K562 (cell line): ENCODE results near the gene APLP1. TPM values are rescaled to one million over a fixed set of nuclear protein-coding genes. Genes with fewer than 3 reads are reported as not detected.

Experiments used
- ATF1 ChIP-seq, 2 experiments: fragments of 450-650 bp in 1 of 2; IDR thresholded peaks; 2 replicates each; pipeline ENCODE4 v1.6.1; 2016; ENCODE audit warnings: missing compliant biosample characterization in 1 of 2, missing genetic modification characterization in 1 of 2
- CSDE1 ChIP-seq, 2 experiments: fragments of 450-650 bp; IDR thresholded peaks; 2 replicates each; pipeline ENCODE4 v1.6.1; 2016; ENCODE audit warnings: mild to moderate bottlenecking in 1 of 2
- NFXL1 ChIP-seq: fragments of 450-650 bp; formaldehyde crosslinking; IDR thresholded peaks from 2 replicates; pipeline ENCODE4 v1.4.0; 2021; ENCODE audit warnings: mild to moderate bottlenecking
- RBBP5 ChIP-seq: fragments of 200-600 bp; sonication (generic); IDR thresholded peaks from 2 replicates; pipeline ENCODE4 v1.6.1; 2012; ENCODE audit warnings: borderline replicate concordance, mild to moderate bottlenecking, low read length, control low read depth, inconsistent platforms; ENCODE audit not compliant: insufficient read depth, poor library complexity, severe bottlenecking
- SRSF9 ChIP-seq: fragments of 200-400 bp; formaldehyde crosslinking; IDR thresholded peaks from 2 replicates; pipeline ENCODE4 v1.6.1; 2017; ENCODE audit warnings: low read depth, low read length, borderline replicate concordance
- SUPT5H ChIP-seq: fragments of 450-650 bp; IDR thresholded peaks from 2 replicates; pipeline ENCODE4 v1.6.1; 2016
- polyA plus RNA-seq, 8 experiments: library from polyadenylated mRNA; depleted of rRNA in 4 of 8; stranded (reverse) in 5 of 8; unstranded in 3 of 8; fragments of >200 nt; fragmentation: Nextera tagmentation in 2 of 8; fragmentation: Illumina TruSeq in 1 of 8; extraction: Ambion mirVana in 2 of 8; extraction: Trizol in 1 of 8; gene quantifications; 2 replicates each; pipeline versions ENCODE4 v1.2.1 to v1.2.3, GENCODE V29; 2011 to 2014; ENCODE audit warnings: inconsistent platforms in 1 of 8, missing spikeins in 1 of 8
- total RNA-seq, 7 experiments: library from RNA; depleted of rRNA in 6 of 7; stranded (reverse); fragments of >200 nt in 6 of 7; fragmentation: Illumina TruSeq in 2 of 7; extraction: Trizol in 2 of 7; gene quantifications; 2 replicates each; pipeline versions ENCODE4 v1.2.1 to v1.2.3, GENCODE V29; 2011 to 2021; ENCODE audit warnings: low replicate concordance in 1 of 7
- TF ChIP-seq, protein P1 (sequence below): IDR thresholded peaks from 3 replicates; pipeline ENCODE4 v1.6.1; 2011; ENCODE audit warnings: borderline replicate concordance, mild to moderate bottlenecking, moderate library complexity; ENCODE audit not compliant: insufficient read length; ENCODE audit errors: extremely low read depth
- TF ChIP-seq, protein P2 (sequence below): fragments of 200-400 bp; formaldehyde crosslinking; IDR thresholded peaks from 2 replicates; pipeline ENCODE4 v1.6.1; 2017; ENCODE audit warnings: mild to moderate bottlenecking, low read depth, low read length, moderate library complexity
- TF ChIP-seq, protein P3 (sequence below): fragments of 250-450 bp; sonication (Bioruptor Pico); IDR thresholded peaks from 2 replicates; pipeline ENCODE4 v1.5.0; 2021
- TF ChIP-seq, protein P4 (sequence below), 2 experiments: fragments of 450-650 bp in 1 of 2; sonication (generic) in 1 of 2; formaldehyde crosslinking in 1 of 2; IDR thresholded peaks in 1 of 2; conservative IDR thresholded peaks in 1 of 2; 2 replicates each; pipeline versions ENCODE4 v1.6.1 to v1.8.1; 2016 to 2023; ENCODE audit warnings: mild to moderate bottlenecking in 2 of 2, moderate library complexity in 2 of 2, inconsistent platforms in 1 of 2, missing genetic modification reagents in 1 of 2

The APLP1 gene
- total and polyA plus RNA-seq, 9 of the 15 experiments (the other 6 are each of a cell fraction or from before 2014, with no cell fraction given): 0.69 to 9.9 (median 4.7) TPM

DNA sequence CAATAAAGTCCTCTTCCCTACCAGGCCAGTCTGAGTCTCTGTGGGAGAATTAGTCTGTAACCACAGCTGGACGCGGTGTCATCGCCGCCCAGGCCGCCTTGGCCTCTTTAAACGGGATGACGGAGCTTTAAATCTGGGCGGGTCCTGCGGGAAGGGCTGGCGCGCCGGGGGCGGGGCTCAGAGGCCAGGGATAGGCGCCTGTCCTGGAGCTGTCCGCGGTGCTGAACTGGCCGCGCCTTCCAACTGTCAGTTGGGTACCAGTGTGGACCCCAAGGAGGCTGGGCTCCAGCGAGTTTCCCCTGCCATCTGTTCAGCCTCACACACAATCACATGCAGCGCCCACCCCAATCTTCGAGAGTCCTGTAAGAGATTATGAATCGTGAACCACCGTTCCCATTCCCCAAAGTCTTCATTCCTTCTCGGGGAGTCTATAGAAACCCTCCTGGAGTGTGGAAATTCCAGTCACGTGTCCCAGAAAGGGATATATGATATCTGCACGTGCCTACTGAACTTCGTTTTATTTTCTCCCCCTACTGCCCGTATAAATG, 11.5 kb downstream of the APLP1 start (continued):
- TF ChIP-seq, protein P1, sequence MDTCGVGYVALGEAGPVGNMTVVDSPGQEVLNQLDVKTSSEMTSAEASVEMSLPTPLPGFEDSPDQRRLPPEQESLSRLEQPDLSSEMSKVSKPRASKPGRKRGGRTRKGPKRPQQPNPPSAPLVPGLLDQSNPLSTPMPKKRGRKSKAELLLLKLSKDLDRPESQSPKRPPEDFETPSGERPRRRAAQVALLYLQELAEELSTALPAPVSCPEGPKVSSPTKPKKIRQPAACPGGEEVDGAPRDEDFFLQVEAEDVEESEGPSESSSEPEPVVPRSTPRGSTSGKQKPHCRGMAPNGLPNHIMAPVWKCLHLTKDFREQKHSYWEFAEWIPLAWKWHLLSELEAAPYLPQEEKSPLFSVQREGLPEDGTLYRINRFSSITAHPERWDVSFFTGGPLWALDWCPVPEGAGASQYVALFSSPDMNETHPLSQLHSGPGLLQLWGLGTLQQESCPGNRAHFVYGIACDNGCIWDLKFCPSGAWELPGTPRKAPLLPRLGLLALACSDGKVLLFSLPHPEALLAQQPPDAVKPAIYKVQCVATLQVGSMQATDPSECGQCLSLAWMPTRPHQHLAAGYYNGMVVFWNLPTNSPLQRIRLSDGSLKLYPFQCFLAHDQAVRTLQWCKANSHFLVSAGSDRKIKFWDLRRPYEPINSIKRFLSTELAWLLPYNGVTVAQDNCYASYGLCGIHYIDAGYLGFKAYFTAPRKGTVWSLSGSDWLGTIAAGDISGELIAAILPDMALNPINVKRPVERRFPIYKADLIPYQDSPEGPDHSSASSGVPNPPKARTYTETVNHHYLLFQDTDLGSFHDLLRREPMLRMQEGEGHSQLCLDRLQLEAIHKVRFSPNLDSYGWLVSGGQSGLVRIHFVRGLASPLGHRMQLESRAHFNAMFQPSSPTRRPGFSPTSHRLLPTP: no peak
- no peak for TF ChIP-seq RBBP5
- TF ChIP-seq, protein P2, sequence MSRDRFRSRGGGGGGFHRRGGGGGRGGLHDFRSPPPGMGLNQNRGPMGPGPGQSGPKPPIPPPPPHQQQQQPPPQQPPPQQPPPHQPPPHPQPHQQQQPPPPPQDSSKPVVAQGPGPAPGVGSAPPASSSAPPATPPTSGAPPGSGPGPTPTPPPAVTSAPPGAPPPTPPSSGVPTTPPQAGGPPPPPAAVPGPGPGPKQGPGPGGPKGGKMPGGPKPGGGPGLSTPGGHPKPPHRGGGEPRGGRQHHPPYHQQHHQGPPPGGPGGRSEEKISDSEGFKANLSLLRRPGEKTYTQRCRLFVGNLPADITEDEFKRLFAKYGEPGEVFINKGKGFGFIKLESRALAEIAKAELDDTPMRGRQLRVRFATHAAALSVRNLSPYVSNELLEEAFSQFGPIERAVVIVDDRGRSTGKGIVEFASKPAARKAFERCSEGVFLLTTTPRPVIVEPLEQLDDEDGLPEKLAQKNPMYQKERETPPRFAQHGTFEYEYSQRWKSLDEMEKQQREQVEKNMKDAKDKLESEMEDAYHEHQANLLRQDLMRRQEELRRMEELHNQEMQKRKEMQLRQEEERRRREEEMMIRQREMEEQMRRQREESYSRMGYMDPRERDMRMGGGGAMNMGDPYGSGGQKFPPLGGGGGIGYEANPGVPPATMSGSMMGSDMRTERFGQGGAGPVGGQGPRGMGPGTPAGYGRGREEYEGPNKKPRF: no peak
- TF ChIP-seq SUPT5H: no peak
- TF ChIP-seq NFXL1 (CRISPR knock-in tag): no peak
- no peak for TF ChIP-seq ATF1 (CRISPR knock-in tag; IDR thresholded peaks at IDR 0.05)
- TF ChIP-seq ATF1 (tag; IDR thresholded peaks at IDR 0.05): peak; percentile 67
- no peak for TF ChIP-seq CSDE1 (IDR thresholded peaks at IDR 0.05)
- TF ChIP-seq, protein P3, sequence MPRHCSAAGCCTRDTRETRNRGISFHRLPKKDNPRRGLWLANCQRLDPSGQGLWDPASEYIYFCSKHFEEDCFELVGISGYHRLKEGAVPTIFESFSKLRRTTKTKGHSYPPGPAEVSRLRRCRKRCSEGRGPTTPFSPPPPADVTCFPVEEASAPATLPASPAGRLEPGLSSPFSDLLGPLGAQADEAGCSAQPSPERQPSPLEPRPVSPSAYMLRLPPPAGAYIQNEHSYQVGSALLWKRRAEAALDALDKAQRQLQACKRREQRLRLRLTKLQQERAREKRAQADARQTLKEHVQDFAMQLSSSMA (CRISPR knock-in tag): no peak
- TF ChIP-seq, protein P4, sequence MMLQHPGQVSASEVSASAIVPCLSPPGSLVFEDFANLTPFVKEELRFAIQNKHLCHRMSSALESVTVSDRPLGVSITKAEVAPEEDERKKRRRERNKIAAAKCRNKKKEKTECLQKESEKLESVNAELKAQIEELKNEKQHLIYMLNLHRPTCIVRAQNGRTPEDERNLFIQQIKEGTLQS (IDR thresholded peaks at IDR 0.05): peak; percentile 43; the same call in 1 of the 2 replicates
- TF ChIP-seq, protein P4 (CRISPR knock-in tag; conservative IDR thresholded peaks at IDR 0.05): peak; percentile 67; the same call in 1 of the 2 replicates
- no peak for TF ChIP-seq SRSF9
